Upper lobe of left lung (tissue), 6 donors: Measurements from ENCODE around the gene HSPB7. TPM values are rescaled to one million over a fixed set of nuclear protein-coding genes. Genes with fewer than 3 reads are reported as not detected.

ENCODE experiments used
- ATAC-seq, 2 donors: fragments of 200-7000 bp; cut with Tn5 transposase; one replicate each; pipeline ENCODE4 v1.9.1; 2022; ENCODE audit warnings: mild to moderate bottlenecking in 2 of 2, moderate library complexity in 2 of 2; ENCODE audit not compliant: low FRiP score in 2 of 2
- DNase-seq, 2 donors: peaks; one replicate each; pipeline ENCODE4 v3.0.0-alpha.2; 2019 to 2020
- H3K27ac ChIP-seq, 4 donors: fragments of 200-600 bp; sonication (generic); one replicate each; pipeline ENCODE4 v1.5.1; 2016 to 2019
- H3K27me3 ChIP-seq, 4 donors: fragments of 200-600 bp; sonication (generic); one replicate each; pipeline ENCODE4 v1.5.1; 2017 to 2019
- H3K36me3 ChIP-seq, 4 donors: fragments of 200-600 bp; sonication (generic); one replicate each; pipeline ENCODE4 v1.5.1; 2016 to 2019
- H3K4me1 ChIP-seq, 4 donors: fragments of 200-600 bp; sonication (generic); one replicate each; pipeline ENCODE4 v1.5.1; 2018 to 2019
- H3K4me3 ChIP-seq, 4 donors: fragments of 200-600 bp; sonication (generic); one replicate each; pipeline ENCODE4 v1.5.1; 2017 to 2019; ENCODE audit warnings: mild to moderate bottlenecking in 2 of 4, moderate library complexity in 1 of 4
- H3K9me3 ChIP-seq, 4 donors: fragments of 200-600 bp; sonication (generic); one replicate each; pipeline ENCODE4 v1.5.1; 2018 to 2019
- CTCF ChIP-seq, 6 experiments: fragments of 450-650 bp in 4 of 6; fragments of 200-600 bp in 2 of 6; sonication (generic) in 2 of 6; IDR thresholded peaks; one replicate each; pipeline ENCODE4 v1.5.1; 2016 to 2019; ENCODE audit warnings: antibody characterized with exemption in 6 of 6
- EP300 ChIP-seq, 4 donors: sonication (generic); formaldehyde crosslinking; IDR thresholded peaks; one replicate each; pipeline ENCODE4 v1.5.1; 2017; ENCODE audit warnings: antibody characterized with exemption in 4 of 4, control low read depth in 2 of 4
- POLR2A ChIP-seq, 4 donors: fragments of 450-650 bp; IDR thresholded peaks; one replicate each; pipeline ENCODE4 v1.5.1; 2016 to 2017; ENCODE audit warnings: antibody characterized with exemption in 4 of 4, mild to moderate bottlenecking in 2 of 4
- POLR2AphosphoS5 ChIP-seq, 2 donors: sonication (generic); formaldehyde crosslinking; IDR thresholded peaks; one replicate each; pipeline ENCODE4 v1.5.1; 2017; ENCODE audit warnings: antibody characterized with exemption in 2 of 2
- WGBS, 2 donors: methylation state at CpG; one replicate each; pipeline ENCODE4 v1.1.5; 2017 to 2018; 5-methylcytosine and 5-hydroxymethylcytosine counted together
- total RNA-seq, 6 donors: library from RNA; depleted of rRNA in 4 of 6; stranded (reverse); fragments of >200 nt in 4 of 6; gene quantifications; one replicate each; pipeline versions ENCODE4 v1.1.0 to v1.2.1, GENCODE V29; 2016 to 2021
- donor health status: DM: no; HTN: no; CAD: no; lungs with moderate emphysema.
- donor health status: DM: no; HTN: yes; CAD: no; lungs with severe emphysema.

Gene HSPB7
- total RNA-seq, 6 donors from 2014 or later, result 1.0 to 9.2 (median 3.0) TPM

- Histone ChIP-seq H3K27ac (no peak overlapping the region), H3K27me3 (no peaks in the 10 kb centered on the region), H3K36me3 (no peaks in the 10 kb centered on the region), H3K4me1 (peaks cover 15 to 19% (median 16%) of the 10 kb centered on the region in 4 donors), H3K4me3 (no peak overlapping the region), H3K9me3 (no peaks in the 10 kb centered on the region)
- DNase-seq (no peak), ATAC-seq (no peak)
- TF ChIP-seq POLR2AphosphoS5 (IDR thresholded peaks at IDR 0.05), result no peak
- no peak for TF ChIP-seq EP300 (IDR thresholded peaks at IDR 0.05)
- TF ChIP-seq POLR2A (IDR thresholded peaks at IDR 0.05), result no peak
- TF ChIP-seq CTCF (IDR thresholded peaks at IDR 0.05), result no peak
- 87 to 95% methylated on average over 3 of the region's 3 CpGs for WGBS, 2 donors
Observed at GRCh38 chr1:16010837-16011236, 7.0 kb downstream of the HSPB7 start.

- no peak for DNase-seq
- TF ChIP-seq POLR2AphosphoS5 (IDR thresholded peaks at IDR 0.05) (no peak), POLR2A (IDR thresholded peaks at IDR 0.05) (no peak), EP300 (IDR thresholded peaks at IDR 0.05) (no peak), CTCF (IDR thresholded peaks at IDR 0.05) (no peak)
- 88 to 93% methylated on average over 11 of the region's 11 CpGs for WGBS, 2 donors
- H3K4me3 ChIP-seq, result no peak overlapping the region
- H3K9me3 ChIP-seq, result no peaks in the 10 kb centered on the region
- no peaks in the 10 kb centered on the region for H3K27me3 ChIP-seq
- peaks cover 15 to 19% (median 16%) of the 10 kb centered on the region in 4 donors for H3K4me1 ChIP-seq
- H3K27ac ChIP-seq, result no peak overlapping the region
- no peaks in the 10 kb centered on the region for H3K36me3 ChIP-seq
- no peak for ATAC-seq
Observed at GRCh38 chr1:16009678-16010077, 8.2 kb downstream of the HSPB7 start.

GRCh38 chr1:16009030-16009460, 8.8 kb downstream of the HSPB7 start:
- peak; percentile 51 to 81 for ATAC-seq
- WGBS, 2 donors, result 3 to 5% methylated on average over 4 of the region's 4 CpGs
- no peak overlapping the region for H3K27ac ChIP-seq

GRCh38 chr1:16007671-16008341, 10.0 kb downstream of the HSPB7 start:
- H3K4me3 ChIP-seq, result no peak overlapping the region
- no peaks in the 10 kb centered on the region for H3K27me3 ChIP-seq
- WGBS, 2 donors, result 77 to 80% methylated on average over 6 of the region's 6 CpGs
- H3K9me3 ChIP-seq, result no peaks in the 10 kb centered on the region
- no peak for TF ChIP-seq POLR2AphosphoS5 (IDR thresholded peaks at IDR 0.05)
- no peak for TF ChIP-seq POLR2A (IDR thresholded peaks at IDR 0.05)
- no peaks in the 10 kb centered on the region for H3K36me3 ChIP-seq
- H3K4me1 ChIP-seq, result peaks cover 6 to 7% (median 7%) of the 10 kb centered on the region in 4 donors
- DNase-seq (no peak), ATAC-seq (no peak)
- no peak overlapping the region for H3K27ac ChIP-seq

More at GRCh38 chr1:16009030-16009460, 8.8 kb downstream of the HSPB7 start:
- Histone ChIP-seq H3K27me3 (no peaks in the 10 kb centered on the region), H3K4me3 (no peak overlapping the region), H3K36me3 (no peaks in the 10 kb centered on the region), H3K4me1 (peaks cover 15 to 19% (median 16%) of the 10 kb centered on the region in 4 donors), H3K9me3 (no peaks in the 10 kb centered on the region)
- TF ChIP-seq CTCF (IDR thresholded peaks at IDR 0.05) (peak; percentile 88 to 96 (median 91)), POLR2AphosphoS5 (IDR thresholded peaks at IDR 0.05) (no peak), EP300 (IDR thresholded peaks at IDR 0.05) (no peak)
- peak in 1 of 2 donors; percentile 80 for DNase-seq

- TF ChIP-seq POLR2A (IDR thresholded peaks at IDR 0.05) (no peak), POLR2AphosphoS5 (IDR thresholded peaks at IDR 0.05) (no peak), CTCF (IDR thresholded peaks at IDR 0.05) (no peak), EP300 (IDR thresholded peaks at IDR 0.05) (no peak)
- no peak for DNase-seq
Observed at GRCh38 chr1:16006552-16007485, 11.0 kb downstream of the HSPB7 start.

More at GRCh38 chr1:16006552-16007485, 11.0 kb downstream of the HSPB7 start:
- H3K36me3 ChIP-seq, result no peaks in the 10 kb centered on the region
- H3K4me3 ChIP-seq, result no peak overlapping the region
- 64 to 65% methylated on average over 9 of the region's 9 CpGs for WGBS, 2 donors
- no peaks in the 10 kb centered on the region for H3K4me1 ChIP-seq
- no peak for ATAC-seq
- H3K27me3 ChIP-seq, result no peaks in the 10 kb centered on the region
- H3K27ac ChIP-seq, result no peak overlapping the region
- H3K9me3 ChIP-seq, result no peaks in the 10 kb centered on the region
